ENCODE data around the gene MEIG1. TPM values are rescaled to one million over a fixed set of nuclear protein-coding genes. Genes with fewer than 3 reads are reported as not detected.

The MEIG1 gene
- total RNA-seq, 1 donor from 2014 or later: 0.43 TPM

DNA sequence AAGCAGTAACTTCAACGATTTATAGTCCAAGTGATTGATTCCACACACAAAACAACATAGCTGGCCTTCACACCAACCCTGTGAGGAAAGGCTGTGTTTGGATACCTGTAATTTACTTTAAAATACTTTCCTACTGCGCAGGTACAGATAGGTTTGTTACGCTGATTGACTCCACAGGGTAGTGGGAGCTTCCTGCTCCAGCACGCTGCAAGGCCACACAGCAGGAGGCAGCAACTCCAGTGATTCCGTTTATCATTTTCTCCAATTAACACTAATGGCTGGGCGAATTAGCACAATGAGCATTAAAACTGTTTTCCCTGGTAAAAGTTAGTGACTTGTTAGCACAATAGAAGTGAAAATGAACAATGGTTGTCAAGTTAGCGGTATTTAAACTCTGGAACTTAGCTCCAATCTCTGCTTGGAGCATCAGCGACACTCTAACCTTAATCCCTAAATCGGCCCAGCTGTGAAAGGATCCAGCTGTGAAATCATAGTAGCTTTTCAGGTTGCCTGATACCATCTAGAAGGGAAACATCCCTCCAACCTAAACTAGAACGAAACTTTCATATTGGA is 6.3 kb upstream of the MEIG1 start:
- Histone ChIP-seq H3K27ac (ENCODE audit: low read depth, low read length) (peak overlapping the region; percentile 75), H3K9me3 (ENCODE audit: insufficient read depth, low read depth, low read length) (no peaks in the 10 kb centered on the region), H3K27me3 (ENCODE audit: insufficient read depth, low read length) (no peaks in the 10 kb centered on the region), H3K4me2 (ENCODE audit: low read length) (peak overlapping the region; percentile 94), H2AFZ (ENCODE audit: low read depth, low read length) (peak overlapping the region; percentile 99), H3K4me3 (ENCODE audit: insufficient read depth, low read depth, low read length) (peak overlapping the region; percentile 76), H3K9ac (ENCODE audit: low read length) (peak overlapping the region; percentile 83), H3K79me2 (ENCODE audit: insufficient read depth, low read length) (peaks cover 56% of the 10 kb centered on the region), H3K36me3 (ENCODE audit: insufficient read depth, low read length) (peaks cover 4% of the 10 kb centered on the region), H3K4me1 (ENCODE audit: insufficient read depth, low read length) (peaks cover 8% of the 10 kb centered on the region), H4K20me1 (ENCODE audit: insufficient read depth, low read length) (peaks cover 24% of the 10 kb centered on the region)
- Mint-ChIP-seq H3K4me3 (ENCODE audit: unreplicated experiment) (peak overlapping the region; percentile 93), H3K4me1 (ENCODE audit: low read depth, unreplicated experiment) (peaks cover 6% of the 10 kb centered on the region), H3K9me3 (ENCODE audit: unreplicated experiment) (no peaks in the 10 kb centered on the region), H3K27me3 (ENCODE audit: low read depth, unreplicated experiment) (no peaks in the 10 kb centered on the region), H3K36me3 (ENCODE audit: low read depth, unreplicated experiment) (peaks cover 2% of the 10 kb centered on the region), H3K27ac (ENCODE audit: unreplicated experiment) (peak overlapping the region; percentile 68)
- DNase-seq (ENCODE audit: low read depth) (no peak), FAIRE-seq (no peak)
- TF ChIP-seq EZH2 (IDR thresholded peaks at IDR 0.05; ENCODE audit: insufficient read depth, low read length) (no peak), CTCF (IDR thresholded peaks at IDR 0.05; ENCODE audit: insufficient read depth, low read depth, low read length) (no peak)

GRCh38 chr10:14953424-14954000 is 5.7 kb upstream of the MEIG1 start:
- peak; percentile 61 for DNase-seq (ENCODE audit: low read depth)
- H3K27ac Mint-ChIP-seq (ENCODE audit: unreplicated experiment): peak overlapping the region; percentile 68
- peak overlapping the region; percentile 93 for H3K4me3 Mint-ChIP-seq (ENCODE audit: unreplicated experiment)
- H2AFZ ChIP-seq (ENCODE audit: low read depth, low read length): peak overlapping the region; percentile 99
- peak overlapping the region; percentile 76 for H3K4me3 ChIP-seq (ENCODE audit: insufficient read depth, low read depth, low read length)
- no peaks in the 10 kb centered on the region for H3K36me3 Mint-ChIP-seq (ENCODE audit: low read depth, unreplicated experiment)
- no peaks in the 10 kb centered on the region for H3K9me3 Mint-ChIP-seq (ENCODE audit: unreplicated experiment)
- peak overlapping the region; percentile 94 for H3K4me2 ChIP-seq (ENCODE audit: low read length)
- peak overlapping the region; percentile 83 for H3K9ac ChIP-seq (ENCODE audit: low read length)
- peaks cover 24% of the 10 kb centered on the region for H4K20me1 ChIP-seq (ENCODE audit: insufficient read depth, low read length)
- TF ChIP-seq CTCF (IDR thresholded peaks at IDR 0.05; ENCODE audit: insufficient read depth, low read depth, low read length): no peak
- TF ChIP-seq EZH2 (IDR thresholded peaks at IDR 0.05; ENCODE audit: insufficient read depth, low read length): no peak
- H3K4me1 ChIP-seq (ENCODE audit: insufficient read depth, low read length): peaks cover 8% of the 10 kb centered on the region
- no peak for FAIRE-seq
- no peaks in the 10 kb centered on the region for H3K9me3 ChIP-seq (ENCODE audit: insufficient read depth, low read depth, low read length)
- H3K4me1 Mint-ChIP-seq (ENCODE audit: low read depth, unreplicated experiment): peaks cover 6% of the 10 kb centered on the region
- H3K27me3 ChIP-seq (ENCODE audit: insufficient read depth, low read length): no peaks in the 10 kb centered on the region
- H3K27me3 Mint-ChIP-seq (ENCODE audit: low read depth, unreplicated experiment): no peaks in the 10 kb centered on the region
- peaks cover 51% of the 10 kb centered on the region for H3K79me2 ChIP-seq (ENCODE audit: insufficient read depth, low read length)
- H3K36me3 ChIP-seq (ENCODE audit: insufficient read depth, low read length): no peaks in the 10 kb centered on the region
- peak overlapping the region; percentile 75 for H3K27ac ChIP-seq (ENCODE audit: low read depth, low read length)
